BE2C (cell line): ENCODE results near the gene POU3F3.

ENCODE experiments used
- DNase-seq: peaks from one replicate; pipeline ENCODE4 v3.0.0-alpha.2; 2020
- H3K27me3 ChIP-seq: fragments of 250-450 bp; sonication (Bioruptor Pico); 2 replicates; pipeline ENCODE4 v1.5.1; 2020; ENCODE audit warnings: mild to moderate bottlenecking
- H3K36me3 ChIP-seq: fragments of 250-450 bp; sonication (Bioruptor Pico); 2 replicates; pipeline ENCODE4 v1.5.1; 2020; ENCODE audit warnings: mild to moderate bottlenecking
- H3K4me1 ChIP-seq: fragments of 250-450 bp; sonication (Bioruptor Pico); 2 replicates; pipeline ENCODE4 v1.5.1; 2020
- H3K4me3 ChIP-seq: 2 replicates; pipeline ENCODE4 v1.5.1; 2011; ENCODE audit warnings: low read depth, low read length
- H3K9me3 ChIP-seq: fragments of 250-450 bp; sonication (Bioruptor Pico); 2 replicates; pipeline ENCODE4 v1.5.1; 2020
- TF ChIP-seq, protein P1 (sequence below): IDR thresholded peaks from 2 replicates; pipeline ENCODE4 v1.5.1; 2012; ENCODE audit warnings: mild to moderate bottlenecking, low read depth, low read length

The POU3F3 gene

DNA sequence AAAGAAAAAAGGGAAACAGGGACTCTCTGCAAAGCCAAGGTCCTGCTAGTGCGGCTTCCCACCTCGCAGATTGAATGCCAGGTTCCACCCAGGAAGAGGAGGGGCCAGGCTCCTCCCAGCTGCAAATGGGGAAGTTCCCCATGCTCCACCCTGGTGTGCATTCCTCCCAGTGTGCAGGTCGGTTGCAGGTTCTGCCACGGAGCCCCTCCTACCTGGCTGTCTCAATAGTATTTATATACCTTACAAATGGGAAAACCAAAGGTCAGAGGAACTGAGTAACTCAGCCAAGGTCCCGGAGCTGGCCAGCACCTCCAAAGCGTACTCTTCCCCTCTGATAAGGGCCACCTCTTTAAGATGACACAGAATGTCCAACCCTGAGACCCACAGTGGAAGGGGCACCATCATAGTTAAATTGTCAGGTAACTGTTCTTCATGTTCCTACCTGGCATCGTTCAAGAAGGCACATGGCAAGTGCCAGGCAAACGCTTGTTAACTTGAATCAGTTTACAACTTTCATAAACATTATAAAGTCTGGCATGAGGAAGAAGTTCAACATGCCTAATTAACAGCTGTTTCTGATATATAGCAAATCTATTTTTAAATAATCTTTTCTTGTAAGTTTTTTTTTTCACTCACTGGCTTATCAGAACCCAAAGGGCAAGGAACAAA, 35.5 kb downstream of the POU3F3 start:
- H3K36me3 ChIP-seq: no peaks in the 10 kb centered on the region
- H3K4me1 ChIP-seq: no peaks in the 10 kb centered on the region
- no peak overlapping the region for H3K4me3 ChIP-seq
- no peaks in the 10 kb centered on the region for H3K27me3 ChIP-seq
- TF ChIP-seq, protein P1, sequence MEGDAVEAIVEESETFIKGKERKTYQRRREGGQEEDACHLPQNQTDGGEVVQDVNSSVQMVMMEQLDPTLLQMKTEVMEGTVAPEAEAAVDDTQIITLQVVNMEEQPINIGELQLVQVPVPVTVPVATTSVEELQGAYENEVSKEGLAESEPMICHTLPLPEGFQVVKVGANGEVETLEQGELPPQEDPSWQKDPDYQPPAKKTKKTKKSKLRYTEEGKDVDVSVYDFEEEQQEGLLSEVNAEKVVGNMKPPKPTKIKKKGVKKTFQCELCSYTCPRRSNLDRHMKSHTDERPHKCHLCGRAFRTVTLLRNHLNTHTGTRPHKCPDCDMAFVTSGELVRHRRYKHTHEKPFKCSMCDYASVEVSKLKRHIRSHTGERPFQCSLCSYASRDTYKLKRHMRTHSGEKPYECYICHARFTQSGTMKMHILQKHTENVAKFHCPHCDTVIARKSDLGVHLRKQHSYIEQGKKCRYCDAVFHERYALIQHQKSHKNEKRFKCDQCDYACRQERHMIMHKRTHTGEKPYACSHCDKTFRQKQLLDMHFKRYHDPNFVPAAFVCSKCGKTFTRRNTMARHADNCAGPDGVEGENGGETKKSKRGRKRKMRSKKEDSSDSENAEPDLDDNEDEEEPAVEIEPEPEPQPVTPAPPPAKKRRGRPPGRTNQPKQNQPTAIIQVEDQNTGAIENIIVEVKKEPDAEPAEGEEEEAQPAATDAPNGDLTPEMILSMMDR: no peak
- DNase-seq: no peak
- no peaks in the 10 kb centered on the region for H3K9me3 ChIP-seq

DNA sequence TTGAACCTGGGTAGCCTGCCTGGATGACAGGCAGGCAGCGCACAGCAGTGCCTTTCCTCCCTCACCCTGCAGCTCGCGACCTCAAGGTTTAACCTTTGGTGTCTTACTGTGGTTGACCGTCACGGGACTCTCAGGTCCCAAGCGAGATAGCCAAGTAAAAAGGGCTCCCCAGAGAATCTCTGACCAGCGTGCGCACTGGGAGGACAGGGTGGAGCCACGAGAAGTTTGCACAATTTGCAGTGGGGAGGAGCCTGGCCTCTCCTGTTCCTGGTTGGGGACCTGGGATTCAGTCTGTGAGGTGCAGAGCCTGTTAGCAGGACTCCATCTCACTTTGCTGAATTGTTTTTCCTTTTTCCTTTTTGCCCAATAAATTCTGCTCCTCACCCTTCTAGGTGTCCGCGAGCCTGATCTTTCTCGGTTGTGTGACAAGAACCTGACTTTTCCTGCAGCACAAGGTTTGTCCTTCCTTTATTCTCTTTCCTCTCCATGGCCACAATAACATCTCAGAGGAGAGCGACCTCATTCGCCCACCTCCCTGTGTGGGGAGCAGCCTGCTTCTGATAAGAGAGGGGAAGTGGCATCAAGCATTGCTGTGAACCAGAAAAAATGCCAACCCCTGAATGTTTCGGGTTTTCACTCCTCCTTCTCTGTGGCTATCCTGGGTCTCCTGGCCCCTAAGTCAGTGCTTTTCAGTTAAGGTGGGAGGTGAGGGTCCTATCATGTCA, 36.2 kb downstream of the POU3F3 start:
- no peaks in the 10 kb centered on the region for H3K9me3 ChIP-seq
- no peak for DNase-seq
- TF ChIP-seq, protein P1: no peak
- H3K36me3 ChIP-seq: no peaks in the 10 kb centered on the region
- H3K4me1 ChIP-seq: no peaks in the 10 kb centered on the region
- no peaks in the 10 kb centered on the region for H3K27me3 ChIP-seq
- H3K4me3 ChIP-seq: no peak overlapping the region

DNA sequence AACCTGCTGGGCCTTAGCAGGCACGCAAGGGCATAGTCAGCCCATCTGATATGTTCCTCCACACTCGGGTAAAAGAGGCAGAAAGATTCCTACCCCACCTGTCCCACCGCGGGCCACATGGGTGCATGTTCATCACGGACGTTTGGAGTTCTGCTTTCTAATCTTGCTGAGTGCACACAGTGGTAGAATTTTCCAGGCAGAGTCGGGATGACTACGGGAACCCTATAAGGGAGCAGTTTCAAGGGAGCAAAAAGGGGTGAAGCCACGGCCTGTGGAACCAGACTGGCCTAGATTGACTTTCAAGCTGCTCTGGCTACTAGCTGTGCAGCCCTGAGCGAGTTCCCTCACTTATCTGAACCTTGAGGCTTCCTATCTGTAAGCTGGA, 36.8 kb downstream of the POU3F3 start:
- DNase-seq: no peak
- no peaks in the 10 kb centered on the region for H3K27me3 ChIP-seq
- no peak overlapping the region for H3K4me3 ChIP-seq
- H3K36me3 ChIP-seq: no peaks in the 10 kb centered on the region
- no peaks in the 10 kb centered on the region for H3K9me3 ChIP-seq
- no peaks in the 10 kb centered on the region for H3K4me1 ChIP-seq
- TF ChIP-seq, protein P1: no peak

DNA sequence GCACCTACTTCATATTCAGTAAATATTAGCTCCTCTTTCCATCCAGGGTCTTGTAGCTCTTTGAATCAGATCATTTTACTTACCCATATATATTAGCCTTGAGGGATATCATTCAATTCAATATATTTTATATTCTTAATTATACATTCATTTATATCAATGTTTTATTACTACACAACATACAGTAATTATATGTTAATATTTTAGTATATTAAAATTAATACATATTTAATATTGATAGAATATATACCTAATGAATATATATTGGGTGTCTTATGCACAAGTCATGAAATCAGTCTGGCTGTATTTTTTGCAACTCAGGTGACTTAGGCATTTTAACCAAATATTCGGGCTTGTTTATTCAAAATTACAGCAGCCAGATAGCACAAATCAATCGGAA, 37.2 kb downstream of the POU3F3 start:
- TF ChIP-seq, protein P1: no peak
- Histone ChIP-seq H3K27me3 (no peaks in the 10 kb centered on the region), H3K4me1 (no peaks in the 10 kb centered on the region)

DNA sequence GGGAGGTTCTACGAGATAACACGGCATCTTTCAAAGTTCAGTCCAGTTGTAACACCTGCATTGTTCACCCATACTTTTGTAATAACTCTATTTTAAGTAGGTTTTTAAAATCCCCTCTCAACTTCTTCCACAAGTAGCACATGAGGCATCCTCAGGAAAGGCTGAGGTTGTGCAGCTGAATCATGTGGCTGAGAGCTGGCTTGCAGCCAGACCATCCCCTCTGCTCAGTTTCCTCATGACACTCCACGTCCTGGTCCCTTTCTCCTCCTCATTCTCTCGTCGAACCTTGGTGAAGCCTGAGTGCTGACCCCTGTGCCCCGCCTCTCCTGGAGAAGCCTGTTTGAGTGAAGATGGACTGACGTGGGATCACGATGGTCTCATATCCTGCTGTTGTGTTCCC, 42.5 kb downstream of the POU3F3 start:
- H3K27me3 ChIP-seq: no peaks in the 10 kb centered on the region
- H3K9me3 ChIP-seq: no peaks in the 10 kb centered on the region
- DNase-seq: no peak
- TF ChIP-seq, protein P1: no peak
- H3K4me3 ChIP-seq: no peak overlapping the region
- no peaks in the 10 kb centered on the region for H3K36me3 ChIP-seq
- H3K4me1 ChIP-seq: no peaks in the 10 kb centered on the region

More for the DNA sequence above, 37.2 kb downstream of the POU3F3 start:
- DNase-seq: no peak
- Histone ChIP-seq H3K4me3 (no peak overlapping the region), H3K36me3 (no peaks in the 10 kb centered on the region), H3K9me3 (no peaks in the 10 kb centered on the region)

DNA sequence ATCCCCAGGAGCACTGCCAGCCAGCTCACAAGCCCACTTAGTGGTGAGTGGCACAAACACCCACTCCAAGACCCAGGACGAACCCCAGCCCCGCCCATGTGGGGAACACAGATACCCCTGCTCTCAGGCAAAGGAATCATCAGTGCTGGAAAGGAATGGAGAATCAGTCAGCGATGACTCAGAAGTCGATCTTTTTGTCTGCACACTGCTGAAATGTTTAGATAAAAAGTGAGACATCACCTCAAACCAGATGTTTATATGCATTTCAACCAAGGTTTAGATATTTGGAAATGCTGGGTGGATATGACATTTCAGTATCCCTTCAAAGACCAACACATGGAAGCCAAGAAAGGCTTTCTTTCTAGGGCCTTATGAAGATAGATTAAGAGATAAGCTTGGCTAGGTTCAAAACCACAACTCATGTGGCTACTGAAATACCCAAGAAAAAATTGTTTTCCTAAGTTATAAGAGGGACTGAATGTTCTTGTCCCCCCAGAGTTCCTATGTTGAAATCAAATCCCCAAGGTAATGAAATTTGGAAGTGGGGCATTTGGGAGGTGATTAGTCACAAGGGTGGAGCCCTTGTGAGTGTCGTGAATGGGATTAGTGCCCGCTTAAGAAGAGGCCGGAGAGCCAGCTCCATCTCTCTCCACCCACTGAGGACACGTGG, 43.7 kb downstream of the POU3F3 start:
- no peak for DNase-seq
- Histone ChIP-seq H3K4me1 (no peaks in the 10 kb centered on the region), H3K27me3 (no peaks in the 10 kb centered on the region), H3K36me3 (no peaks in the 10 kb centered on the region), H3K4me3 (no peak overlapping the region), H3K9me3 (no peaks in the 10 kb centered on the region)
- TF ChIP-seq, protein P1: no peak
